Naive thymus-derived CD4-positive, alpha-beta T cell (primary cell): ENCODE results near the gene GFRA3. TPM values are rescaled to one million over a fixed set of nuclear protein-coding genes. Genes with fewer than 3 reads are reported as not detected.
A peak's percentile ranks its signal among the peaks of the same experiment; 100 is the strongest.
"Not testable (repeated sequence)": the region's sequence is repeated elsewhere in the genome, so short reads cannot be mapped to it uniquely, and the experiment has no call there.

Experiments used
- ATAC-seq: fragments of 150-1000 bp; cut with Tn5 transposase; 2 replicates; pipeline ENCODE4 v1.10.0; 2021; ENCODE audit warnings: mild to moderate bottlenecking, moderate library complexity
- CTCF ChIA-PET: fragments of 350-600 bp; sonication (Branson Sonifier 250); formaldehyde crosslinking; loops from one replicate; lab custom pipeline; 2021; ENCODE audit warnings: antibody characterized with exemption; lab: Charles Lee
- POLR2A ChIA-PET: fragments of 350-600 bp; sonication (Branson Sonifier 250); formaldehyde crosslinking; loops from one replicate; lab custom pipeline; 2021; ENCODE audit warnings: antibody characterized with exemption, inconsistent platforms; lab: Charles Lee
- DNase-seq, 9 donors: peaks; one replicate each; pipeline versions ENCODE4 v3.0.0 to v3.0.0-alpha.2; 2020 to 2022; ENCODE audit warnings: mixed read lengths in 1 of 9
- H3K27ac ChIP-seq: one replicate; pipeline ENCODE4 v1.7.0; 2013; ENCODE audit warnings: mild to moderate bottlenecking, low read depth, low read length, moderate library complexity
- H3K27me3 ChIP-seq, 2 donors: one replicate each; pipeline ENCODE4 v1.7.0; 2013; ENCODE audit warnings: low read length in 2 of 2, mild to moderate bottlenecking in 2 of 2, moderate library complexity in 2 of 2; ENCODE audit not compliant: control insufficient read depth in 2 of 2, insufficient read depth in 2 of 2
- H3K36me3 ChIP-seq, 3 experiments: 1 replicate in 2 of 3; 2 replicates in 1 of 3; pipeline ENCODE4 v1.7.0; 2013; ENCODE audit warnings: low read length in 3 of 3, mild to moderate bottlenecking in 3 of 3, moderate library complexity in 1 of 3; ENCODE audit not compliant: insufficient read depth in 3 of 3, control insufficient read depth in 2 of 3
- H3K4me1 ChIP-seq, 2 donors: one replicate each; pipeline ENCODE4 v1.7.0; 2013; ENCODE audit warnings: low read length in 2 of 2, mild to moderate bottlenecking in 2 of 2, moderate library complexity in 1 of 2; ENCODE audit not compliant: control insufficient read depth in 2 of 2, insufficient read depth in 2 of 2
- H3K4me3 ChIP-seq: 2 replicates; pipeline ENCODE4 v1.7.0; 2013; ENCODE audit warnings: mild to moderate bottlenecking, low read length
- H3K9me3 ChIP-seq, 3 experiments: 1 replicate in 2 of 3; 2 replicates in 1 of 3; pipeline ENCODE4 v1.7.0; 2013; ENCODE audit warnings: low read length in 3 of 3; ENCODE audit not compliant: control insufficient read depth in 2 of 3
- H3K27ac Mint-ChIP-seq, 9 donors: one replicate each; pipeline ENCODE4 v1.8.0; 2020 to 2022; ENCODE audit warnings: mixed read lengths in 9 of 9, mild to moderate bottlenecking in 8 of 9, moderate library complexity in 5 of 9, inconsistent platforms in 2 of 9
- H3K27me3 Mint-ChIP-seq, 5 donors: one replicate each; pipeline ENCODE4 v1.8.0; 2021 to 2022; ENCODE audit warnings: mixed read lengths in 5 of 5, mild to moderate bottlenecking in 1 of 5
- H3K36me3 Mint-ChIP-seq, 5 donors: one replicate each; pipeline ENCODE4 v1.8.0; 2020 to 2022; ENCODE audit warnings: mixed read lengths in 5 of 5, mild to moderate bottlenecking in 3 of 5, inconsistent platforms in 1 of 5
- H3K4me1 Mint-ChIP-seq, 7 donors: one replicate each; pipeline ENCODE4 v1.8.0; 2020 to 2022; ENCODE audit warnings: mixed read lengths in 7 of 7, mild to moderate bottlenecking in 3 of 7, inconsistent platforms in 1 of 7
- H3K4me3 Mint-ChIP-seq, 10 donors: one replicate each; pipeline ENCODE4 v1.8.0; 2020 to 2022; ENCODE audit warnings: mild to moderate bottlenecking in 10 of 10, mixed read lengths in 10 of 10, moderate library complexity in 6 of 10, inconsistent platforms in 2 of 10
- H3K9me3 Mint-ChIP-seq, 11 donors: one replicate each; pipeline ENCODE4 v1.8.0; 2020 to 2022; ENCODE audit warnings: mixed read lengths in 11 of 11, mild to moderate bottlenecking in 4 of 11, inconsistent platforms in 1 of 11, moderate library complexity in 1 of 11
- intact Hi-C, 2 donors: fragments of 100-400 bp; cut with micrococcal nuclease; formaldehyde crosslinking; loops; one replicate each; pipeline ENCODE4 v1.15.1; 2023
- polyA plus RNA-seq, 2 donors: library from polyadenylated mRNA; unstranded; fragments of 300-500 nt; fragmentation: Illumina TruSeq; gene quantifications; one replicate each; pipeline ENCODE4 v1.2.3, GENCODE V29; 2021
- total RNA-seq, 6 experiments: library from RNA in 5 of 6; stranded (reverse) in 5 of 6; gene quantifications; 1 replicate in 5 of 6; 2 replicates in 1 of 6; pipeline ENCODE4 v1.2.3 and lab custom pipeline; 2021 to 2026

GFRA3 gene
- total and polyA plus RNA-seq, 7 experiments from 2014 or later, result not detected

DNA sequence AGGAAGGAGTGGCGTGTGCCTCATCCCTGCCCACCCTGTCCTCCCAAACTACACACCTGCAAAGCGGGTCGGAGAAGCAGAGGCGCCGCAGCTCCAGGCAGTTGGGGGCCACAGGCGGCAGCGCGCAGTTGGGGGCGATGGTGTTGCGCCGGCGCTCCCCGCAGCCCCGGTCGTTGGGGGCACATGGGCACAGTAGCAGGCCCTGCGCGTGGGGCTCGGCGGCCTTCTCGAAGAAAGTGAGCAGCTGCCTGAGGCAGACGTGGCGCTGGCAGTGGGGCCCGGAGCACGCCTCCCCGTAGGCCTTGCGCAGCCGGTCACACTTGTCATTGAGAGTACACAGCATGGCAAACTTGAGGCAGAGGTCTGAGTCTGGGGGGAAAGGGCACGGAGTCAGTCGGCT lies 16.8 kb downstream of the GFRA3 start:
- POLR2A ChIA-PET, result no interaction called here

DNA sequence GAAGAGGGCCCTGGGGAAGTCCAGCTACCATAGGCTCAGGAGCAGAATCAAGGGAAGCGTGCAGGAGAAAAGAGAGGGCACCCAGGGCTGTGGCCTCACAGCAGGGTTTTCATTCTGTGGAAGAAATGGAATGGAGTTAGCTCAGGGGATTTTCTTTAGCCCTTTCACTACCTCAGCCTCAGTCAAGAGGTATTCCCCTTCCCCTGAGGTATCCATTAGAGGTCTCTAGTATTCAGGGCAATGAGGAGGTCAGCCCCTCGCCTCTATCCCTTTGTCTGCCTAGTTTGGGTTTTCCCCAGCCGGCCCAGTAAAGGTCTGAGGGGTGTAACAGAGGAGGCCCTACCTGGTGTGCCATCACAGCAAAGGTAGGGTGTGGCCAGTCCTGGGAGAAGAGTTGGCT lies 21.5 kb downstream of the GFRA3 start:
- DNase-seq, result no peak
- Histone ChIP-seq H3K4me3 (no peak overlapping the region), H3K9me3 (no peaks in the 10 kb centered on the region), H3K36me3 (no peaks in the 10 kb centered on the region), H3K27me3 (no peaks in the 10 kb centered on the region), H3K4me1 (no peaks in the 10 kb centered on the region), H3K27ac (no peak overlapping the region)
- Mint-ChIP-seq H3K4me3 (no peak overlapping the region), H3K27ac (no peak overlapping the region), H3K27me3 (peaks cover 0 to 9% (median 3%) of the 10 kb centered on the region in 5 donors), H3K9me3 (peaks cover 0 to 2% (median 0%) of the 10 kb centered on the region in 11 donors), H3K4me1 (no peaks in the 10 kb centered on the region), H3K36me3 (no peaks in the 10 kb centered on the region)
- intact Hi-C loops, result no loop called here
- ChIA-PET POLR2A (no interaction called here), CTCF (interaction anchor here (0.6 kb wide), 1 partner anchor 139 kb away, joined by 3 read pairs; no protein-coding TSS in a partner anchor)
- ATAC-seq, result no peak

More for the DNA sequence above, 16.8 kb downstream of the GFRA3 start:
- peaks cover 0 to 2% (median 0%) of the 10 kb centered on the region in 11 donors for H3K9me3 Mint-ChIP-seq
- H3K27ac Mint-ChIP-seq, result no peak overlapping the region
- H3K4me3 Mint-ChIP-seq, result no peak overlapping the region
- no peak for ATAC-seq
- no peak overlapping the region for H3K4me3 ChIP-seq
- H3K27ac ChIP-seq, result no peak overlapping the region
- no peaks in the 10 kb centered on the region for H3K36me3 Mint-ChIP-seq
- intact Hi-C loops, result no loop called here
- CTCF ChIA-PET, result no interaction called here
- DNase-seq, result no peak
- H3K4me1 ChIP-seq, result no peaks in the 10 kb centered on the region
- H3K36me3 ChIP-seq, result no peaks in the 10 kb centered on the region
- no peaks in the 10 kb centered on the region for H3K9me3 ChIP-seq
- H3K27me3 ChIP-seq, result no peaks in the 10 kb centered on the region
- no peaks in the 10 kb centered on the region for H3K4me1 Mint-ChIP-seq
- H3K27me3 Mint-ChIP-seq, result peaks cover 0 to 9% (median 3%) of the 10 kb centered on the region in 5 donors

DNA sequence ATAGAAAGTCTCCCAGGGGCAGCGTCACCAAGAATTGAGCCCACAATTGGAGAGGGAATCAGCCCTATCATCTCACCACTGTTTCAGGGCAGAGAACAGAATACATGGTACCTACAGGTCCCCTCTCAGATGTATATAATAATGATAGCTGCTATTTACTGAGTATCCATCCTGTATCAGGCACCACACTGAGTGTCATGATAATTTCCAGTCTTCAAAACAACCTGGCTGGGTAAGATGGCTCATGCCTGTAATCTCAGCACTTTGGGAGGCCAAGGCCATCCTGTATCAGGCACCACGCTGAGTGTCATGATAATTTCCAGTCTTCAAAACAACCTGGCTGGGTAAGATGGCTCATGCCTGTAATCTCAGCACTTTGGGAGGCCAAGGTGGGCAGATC lies 26.6 kb downstream of the GFRA3 start:
- H3K4me3 ChIP-seq, H3K9me3 ChIP-seq, H3K4me3 Mint-ChIP-seq, H3K4me1 ChIP-seq, H3K9me3 Mint-ChIP-seq, H3K27ac Mint-ChIP-seq, H3K27me3 ChIP-seq, DNase-seq, ATAC-seq, H3K4me1 Mint-ChIP-seq, POLR2A ChIA-PET, intact Hi-C loops, CTCF ChIA-PET, H3K36me3 ChIP-seq, H3K27ac ChIP-seq, H3K36me3 Mint-ChIP-seq: not testable (repeated sequence)
- H3K27me3 Mint-ChIP-seq, result peaks cover 14 to 23% (median 17%) of the 10 kb centered on the region in 5 donors

DNA sequence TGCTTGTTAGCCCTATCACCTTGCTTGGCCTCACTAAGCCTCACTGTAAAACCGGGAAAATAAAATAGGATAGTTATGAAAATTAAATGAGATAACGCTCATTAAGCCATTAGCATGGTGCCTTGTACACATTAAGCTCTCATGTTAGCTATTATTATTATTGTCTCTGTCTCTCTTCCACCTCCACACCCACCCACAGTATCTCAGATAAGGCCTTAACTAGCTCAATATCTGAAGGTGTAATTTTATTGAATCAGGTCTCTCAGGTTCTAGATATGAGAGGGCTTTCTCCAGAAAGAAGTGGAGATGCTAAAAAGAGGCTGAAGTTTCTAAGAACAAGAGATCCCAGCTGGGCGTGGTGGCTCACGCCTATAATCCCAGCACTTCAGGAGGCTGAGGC lies 27.6 kb downstream of the GFRA3 start:
- no peak for ATAC-seq
- Mint-ChIP-seq H3K4me1 (peaks cover 0 to 6% (median 0%) of the 10 kb centered on the region in 7 donors), H3K27ac (no peak overlapping the region), H3K9me3 (no peaks in the 10 kb centered on the region), H3K4me3 (no peak overlapping the region), H3K36me3 (no peaks in the 10 kb centered on the region), H3K27me3 (peaks cover 14 to 33% (median 25%) of the 10 kb centered on the region in 5 donors)
- Histone ChIP-seq H3K27me3 (peaks cover 0 to 14% of the 10 kb centered on the region in 2 donors), H3K27ac (no peak overlapping the region), H3K36me3 (no peaks in the 10 kb centered on the region), H3K4me3 (no peak overlapping the region), H3K4me1 (no peaks in the 10 kb centered on the region), H3K9me3 (no peaks in the 10 kb centered on the region)
- intact Hi-C loops, result no loop called here
- POLR2A ChIA-PET, result no interaction called here
- DNase-seq, result no peak
- CTCF ChIA-PET, result no interaction called here

DNA sequence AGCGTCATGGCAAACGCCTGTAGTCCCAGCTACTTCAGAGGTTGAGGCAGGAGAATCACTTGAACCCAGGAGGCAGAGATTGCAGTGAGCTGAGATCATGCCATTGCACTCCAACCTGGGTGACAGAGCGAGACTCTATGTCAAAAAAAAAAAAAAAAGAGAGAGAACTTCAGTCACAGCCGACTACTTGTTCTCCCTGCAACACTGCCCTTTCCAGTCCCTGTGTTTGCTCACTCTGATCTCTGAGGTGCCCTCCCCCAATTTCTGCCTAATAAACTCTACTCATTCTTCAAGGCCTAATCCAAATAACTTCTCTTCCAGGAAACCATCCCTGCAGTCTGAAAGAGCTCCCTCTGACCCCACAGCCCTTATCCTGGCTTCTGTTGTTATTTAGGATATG lies 28.1 kb downstream of the GFRA3 start:
- H3K4me3 ChIP-seq, result no peak overlapping the region
- no peaks in the 10 kb centered on the region for H3K36me3 ChIP-seq
- intact Hi-C loops, result no loop called here
- peaks cover 0 to 10% (median 4%) of the 10 kb centered on the region in 7 donors for H3K4me1 Mint-ChIP-seq
- CTCF ChIA-PET, result no interaction called here
- no peaks in the 10 kb centered on the region for H3K4me1 ChIP-seq
- no peak for ATAC-seq
- H3K4me3 Mint-ChIP-seq, result no peak overlapping the region
- H3K9me3 ChIP-seq, result no peaks in the 10 kb centered on the region
- H3K27me3 Mint-ChIP-seq, result peaks cover 16 to 36% (median 28%) of the 10 kb centered on the region in 5 donors
- H3K27ac ChIP-seq, result no peak overlapping the region
- H3K36me3 Mint-ChIP-seq, result no peaks in the 10 kb centered on the region
- H3K27me3 ChIP-seq, result peaks cover 0 to 18% of the 10 kb centered on the region in 2 donors
- no peaks in the 10 kb centered on the region for H3K9me3 Mint-ChIP-seq
- DNase-seq, result no peak
- no peak overlapping the region for H3K27ac Mint-ChIP-seq
- POLR2A ChIA-PET, result no interaction called here

DNA sequence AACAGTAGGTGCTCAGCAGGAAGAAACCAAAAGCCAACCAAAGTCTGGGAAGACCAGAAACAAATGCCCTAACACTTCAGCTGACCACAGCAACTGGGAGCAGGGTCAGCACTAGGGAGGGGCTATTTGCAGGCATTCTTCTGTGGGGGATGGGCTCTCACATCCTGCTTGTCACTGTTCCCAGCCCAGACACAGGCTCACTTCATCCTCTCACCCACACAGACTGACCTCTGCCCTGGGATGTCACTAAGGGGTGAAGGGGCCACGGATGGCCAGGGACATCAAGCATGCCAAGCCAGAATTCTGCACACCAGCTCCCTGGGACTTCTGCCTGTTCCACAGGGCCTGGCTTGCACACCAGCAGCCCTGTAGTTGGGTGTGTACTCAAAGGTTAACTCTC lies 28.7 kb downstream of the GFRA3 start:
- no peak for ATAC-seq
- ChIA-PET POLR2A (no interaction called here), CTCF (no interaction called here)

DNA sequence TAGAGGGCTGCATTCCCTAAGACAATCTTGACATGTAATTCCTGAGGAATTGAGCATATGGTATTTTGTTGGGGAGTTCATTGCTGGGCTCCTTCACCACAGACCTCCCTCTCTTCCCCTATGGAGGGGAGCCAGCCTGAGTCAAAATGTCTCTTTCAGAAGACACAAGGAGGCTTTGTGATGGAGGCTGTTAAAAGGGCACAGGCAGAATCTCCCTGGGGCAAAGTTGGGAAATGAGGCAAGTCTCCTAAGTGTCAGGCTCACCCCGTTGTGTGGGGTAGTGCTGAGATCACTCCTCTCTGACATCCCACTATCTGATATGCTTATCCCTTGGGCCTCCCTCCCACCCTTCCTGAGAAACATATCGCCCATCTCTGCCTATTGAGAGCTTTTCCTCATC lies 30.6 kb downstream of the GFRA3 start:
- no peak overlapping the region for H3K27ac Mint-ChIP-seq
- ChIA-PET POLR2A (no interaction called here), CTCF (interaction anchor here (0.6 kb wide), 1 partner anchor 206 kb away, joined by 4 read pairs; no protein-coding TSS in a partner anchor)
- Histone ChIP-seq H3K4me3 (no peak overlapping the region), H3K4me1 (no peaks in the 10 kb centered on the region), H3K36me3 (no peaks in the 10 kb centered on the region), H3K27me3 (peaks cover 4 to 26% of the 10 kb centered on the region in 2 donors), H3K9me3 (no peaks in the 10 kb centered on the region), H3K27ac (no peak overlapping the region)
- peaks cover 0 to 2% (median 0%) of the 10 kb centered on the region in 11 donors for H3K9me3 Mint-ChIP-seq
- no peak for DNase-seq
- no peaks in the 10 kb centered on the region for H3K36me3 Mint-ChIP-seq
- intact Hi-C loops, result no loop called here
- peak overlapping the region in 1 of 10 donors; percentile 11 for H3K4me3 Mint-ChIP-seq
- ATAC-seq, result no peak
- peaks cover 38 to 56% (median 47%) of the 10 kb centered on the region in 5 donors for H3K27me3 Mint-ChIP-seq
- H3K4me1 Mint-ChIP-seq, result peaks cover 7 to 19% (median 13%) of the 10 kb centered on the region in 7 donors

More for the DNA sequence above, 28.7 kb downstream of the GFRA3 start:
- no peak overlapping the region for H3K27ac ChIP-seq
- no peak overlapping the region for H3K4me3 ChIP-seq
- H3K27me3 ChIP-seq, result peaks cover 0 to 23% of the 10 kb centered on the region in 2 donors
- H3K9me3 Mint-ChIP-seq, result no peaks in the 10 kb centered on the region
- H3K4me1 ChIP-seq, result no peaks in the 10 kb centered on the region
- peaks cover 22 to 42% (median 34%) of the 10 kb centered on the region in 5 donors for H3K27me3 Mint-ChIP-seq
- no peak overlapping the region for H3K4me3 Mint-ChIP-seq
- H3K27ac Mint-ChIP-seq, result no peak overlapping the region
- peaks cover 3 to 16% (median 9%) of the 10 kb centered on the region in 7 donors for H3K4me1 Mint-ChIP-seq
- no peak for DNase-seq
- no peaks in the 10 kb centered on the region for H3K9me3 ChIP-seq
- intact Hi-C loops, result no loop called here
- H3K36me3 ChIP-seq, result no peaks in the 10 kb centered on the region
- H3K36me3 Mint-ChIP-seq, result no peaks in the 10 kb centered on the region
